HUES48 (cell line): Measurements from ENCODE around the gene GYS2.
"Not testable (repeated sequence)": the region's sequence is repeated elsewhere in the genome, so short reads cannot be mapped to it uniquely, and the experiment has no call there.

Experiments
- H3K27ac ChIP-seq: one replicate; pipeline ENCODE4 v1.7.0; 2013; ENCODE audit warnings: low read depth, low read length, inconsistent platforms
- H3K27me3 ChIP-seq: 2 replicates; pipeline ENCODE4 v1.6.1; 2013; ENCODE audit warnings: mild to moderate bottlenecking, low read length; ENCODE audit not compliant: control insufficient read depth, insufficient read depth
- H3K36me3 ChIP-seq: 2 replicates; pipeline ENCODE4 v1.6.1; 2013; ENCODE audit warnings: low read length; ENCODE audit not compliant: control insufficient read depth, insufficient read depth
- H3K4me1 ChIP-seq: 2 replicates; pipeline ENCODE4 v1.6.1; 2013; ENCODE audit warnings: mild to moderate bottlenecking, low read length; ENCODE audit not compliant: control insufficient read depth, insufficient read depth
- H3K4me3 ChIP-seq: 2 replicates; pipeline ENCODE4 v1.5.1; 2013; ENCODE audit warnings: mild to moderate bottlenecking, low read depth, low read length
- H3K9ac ChIP-seq: 2 replicates; pipeline ENCODE4 v1.6.1; 2013; ENCODE audit warnings: mild to moderate bottlenecking, low read depth, low read length, moderate library complexity
- H3K9me3 ChIP-seq: 2 replicates; pipeline ENCODE4 v1.6.1; 2013; ENCODE audit warnings: low read length; ENCODE audit not compliant: control insufficient read depth, insufficient read depth

The GYS2 gene

GRCh38 chr12:21604245-21605101 is at the start of gene GYS2:
Gene GYS2, minus strand, starts transcription at chr12:21604847. Its CDS starts 255 bp downstream, at chr12:21604592.
- Histone ChIP-seq H3K27me3 (no peaks in the 10 kb centered on the region), H3K9me3 (no peaks in the 10 kb centered on the region), H3K4me1 (peaks cover 5% of the 10 kb centered on the region; the same call in 1 of the 2 replicates), H3K27ac (no peak within 1 kb of the TSS), H3K4me3 (no peak within 1 kb of the TSS), H3K9ac (no peak within 1 kb of the TSS), H3K36me3 (no peaks in the 10 kb centered on the region)

GRCh38 chr12:21651821-21652220 is 47.2 kb upstream of the GYS2 start:
- H3K4me1 ChIP-seq: peaks cover 43% of the 10 kb centered on the region
- no peak overlapping the region for H3K9ac ChIP-seq
- no peaks in the 10 kb centered on the region for H3K27me3 ChIP-seq
- peaks cover 93% of the 10 kb centered on the region for H3K36me3 ChIP-seq
- H3K4me3 ChIP-seq: no peak overlapping the region
- no peaks in the 10 kb centered on the region for H3K9me3 ChIP-seq
- H3K27ac ChIP-seq: no peak overlapping the region

DNA sequence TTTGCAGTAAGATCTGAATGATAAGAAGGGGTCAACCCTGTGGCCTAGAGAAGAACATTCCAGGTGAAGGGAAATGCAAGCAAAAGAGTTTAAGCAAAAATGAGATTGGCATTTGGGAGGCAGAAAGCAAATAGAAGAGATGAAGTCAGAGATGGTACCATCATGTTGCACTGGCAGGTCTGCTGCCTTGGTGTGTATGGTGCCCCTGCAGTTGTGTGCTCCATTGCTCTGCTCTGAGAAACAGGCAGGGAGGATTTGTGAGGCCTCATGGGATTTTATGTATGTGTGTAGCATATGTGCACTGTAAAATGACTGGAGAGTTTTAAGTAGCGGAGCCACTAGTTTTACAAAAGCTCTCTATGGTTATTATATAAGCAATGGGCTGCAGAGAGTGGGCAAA is 46.4 kb upstream of the GYS2 start:
- H3K27me3 ChIP-seq: no peaks in the 10 kb centered on the region
- H3K4me1 ChIP-seq: peaks cover 50% of the 10 kb centered on the region
- no peak overlapping the region for H3K9ac ChIP-seq
- no peaks in the 10 kb centered on the region for H3K9me3 ChIP-seq
- peaks cover 98% of the 10 kb centered on the region for H3K36me3 ChIP-seq
- no peak overlapping the region for H3K4me3 ChIP-seq
- no peak overlapping the region for H3K27ac ChIP-seq

DNA sequence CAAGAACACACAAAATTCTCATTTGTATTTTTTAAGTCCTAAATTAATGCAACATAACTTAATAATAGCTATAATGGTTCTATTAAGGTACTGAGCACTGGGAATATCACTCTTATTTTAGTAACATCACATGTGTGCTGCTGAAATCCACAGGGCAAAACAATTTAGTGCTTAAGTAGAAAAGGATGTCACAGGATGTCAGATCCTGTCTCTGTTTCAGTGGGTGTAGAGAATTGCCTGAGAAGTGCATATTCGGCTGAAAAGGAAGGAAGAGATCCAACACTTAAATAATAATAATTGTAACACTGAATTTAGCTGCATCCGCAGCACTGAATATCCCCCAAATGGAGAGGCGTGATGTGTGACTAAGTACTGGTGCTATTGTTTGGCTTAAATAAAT is 44.4 kb upstream of the GYS2 start:
- Histone ChIP-seq H3K36me3 (peaks cover 98% of the 10 kb centered on the region), H3K27ac (no peak overlapping the region), H3K27me3 (no peaks in the 10 kb centered on the region), H3K9ac (no peak overlapping the region), H3K4me3 (no peak overlapping the region), H3K4me1 (peaks cover 54% of the 10 kb centered on the region), H3K9me3 (no peaks in the 10 kb centered on the region)

GRCh38 chr12:21648378-21648777 is 43.7 kb upstream of the GYS2 start:
- H3K27ac ChIP-seq: no peak overlapping the region
- peaks cover 54% of the 10 kb centered on the region for H3K4me1 ChIP-seq
- peaks cover 98% of the 10 kb centered on the region for H3K36me3 ChIP-seq
- no peak overlapping the region for H3K4me3 ChIP-seq
- no peaks in the 10 kb centered on the region for H3K27me3 ChIP-seq
- H3K9me3 ChIP-seq: no peaks in the 10 kb centered on the region
- no peak overlapping the region for H3K9ac ChIP-seq

DNA sequence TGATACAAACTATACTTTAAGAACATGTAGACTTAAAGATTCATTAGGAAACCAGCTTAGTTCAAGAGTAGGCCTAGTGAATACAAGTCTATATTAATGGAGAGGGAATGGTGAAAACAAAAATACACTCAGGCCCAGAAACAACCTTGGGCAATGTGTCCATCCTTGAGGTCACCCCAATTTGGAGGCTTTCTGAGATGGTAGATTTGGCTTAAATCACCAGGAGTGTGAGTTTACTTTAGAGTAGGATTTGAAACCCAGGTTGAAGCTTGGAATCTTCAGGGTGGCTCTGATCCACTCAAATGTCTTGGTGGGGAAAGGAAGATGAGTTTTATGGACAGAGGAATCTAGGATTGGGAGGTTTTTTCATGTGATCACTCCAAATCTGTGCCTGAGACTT is 42.5 kb upstream of the GYS2 start:
- Histone ChIP-seq H3K36me3 (peaks cover 98% of the 10 kb centered on the region), H3K9me3 (no peaks in the 10 kb centered on the region), H3K9ac (no peak overlapping the region), H3K27me3 (no peaks in the 10 kb centered on the region), H3K4me1 (peaks cover 47% of the 10 kb centered on the region), H3K27ac (peak overlapping the region; percentile 32), H3K4me3 (no peak overlapping the region)

GRCh38 chr12:21645041-21645500 is 40.4 kb upstream of the GYS2 start:
- peaks cover 98% of the 10 kb centered on the region for H3K36me3 ChIP-seq
- H3K4me3 ChIP-seq, H3K27me3 ChIP-seq, H3K9me3 ChIP-seq, H3K9ac ChIP-seq: not testable (repeated sequence)
- peak overlapping the region; percentile 69 for H3K27ac ChIP-seq
- H3K4me1 ChIP-seq: peaks cover 36% of the 10 kb centered on the region

DNA sequence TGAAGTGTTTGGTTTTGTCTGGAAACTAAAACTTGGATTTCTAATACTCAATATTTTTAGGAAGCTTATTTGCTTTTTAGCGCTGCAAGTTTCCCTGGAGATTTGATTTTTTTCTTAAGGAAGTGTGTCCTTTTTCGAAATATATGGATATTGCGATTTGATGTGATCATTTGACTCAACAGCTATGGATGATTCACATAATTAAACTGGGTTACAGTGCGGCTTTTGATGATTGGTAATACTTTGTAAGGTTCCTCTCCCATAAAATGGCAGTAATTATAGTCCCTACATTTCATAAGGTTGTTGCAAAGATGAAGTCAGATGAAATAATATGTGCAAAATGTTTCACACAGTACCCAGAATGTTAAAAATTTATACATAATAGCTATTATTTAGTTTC is 39.9 kb upstream of the GYS2 start:
- Histone ChIP-seq H3K36me3 (peaks cover 98% of the 10 kb centered on the region), H3K27ac (peak overlapping the region; percentile 46), H3K9ac (no peak overlapping the region)

DNA sequence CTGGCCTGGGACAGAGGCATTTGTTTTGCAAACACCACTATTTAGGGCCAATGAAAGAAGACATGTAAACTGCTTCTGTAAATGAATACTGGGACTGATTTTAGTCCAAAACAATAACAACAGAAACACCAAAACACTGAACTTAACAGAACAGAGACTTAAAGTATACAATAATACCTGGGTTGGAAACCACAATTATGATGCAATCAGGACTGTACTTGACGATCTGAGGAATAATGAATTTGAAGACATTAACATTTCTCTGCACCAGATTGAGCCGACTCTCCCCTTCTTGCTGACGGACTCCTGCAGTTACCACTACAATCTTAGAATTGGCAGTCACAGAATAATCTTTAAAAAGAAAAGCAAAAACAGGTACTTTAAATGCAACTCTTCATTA is 39.1 kb upstream of the GYS2 start:
- H3K9ac ChIP-seq: no peak overlapping the region
- H3K4me1 ChIP-seq: peaks cover 30% of the 10 kb centered on the region

More for the DNA sequence above, 39.9 kb upstream of the GYS2 start:
- no peaks in the 10 kb centered on the region for H3K9me3 ChIP-seq
- peaks cover 36% of the 10 kb centered on the region for H3K4me1 ChIP-seq
- no peak overlapping the region for H3K4me3 ChIP-seq
- no peaks in the 10 kb centered on the region for H3K27me3 ChIP-seq

GRCh38 chr12:21642707-21643389 is 38.2 kb upstream of the GYS2 start:
- Histone ChIP-seq H3K4me3 (no peak overlapping the region), H3K9ac (no peak overlapping the region), H3K9me3 (no peaks in the 10 kb centered on the region), H3K4me1 (peaks cover 23% of the 10 kb centered on the region), H3K27me3 (no peaks in the 10 kb centered on the region), H3K36me3 (peaks cover 98% of the 10 kb centered on the region), H3K27ac (peak overlapping the region; percentile 24)

More for the DNA sequence above, 39.1 kb upstream of the GYS2 start:
- H3K36me3 ChIP-seq: peaks cover 98% of the 10 kb centered on the region
- H3K4me3 ChIP-seq: no peak overlapping the region
- H3K27me3 ChIP-seq: no peaks in the 10 kb centered on the region
- no peaks in the 10 kb centered on the region for H3K9me3 ChIP-seq
- H3K27ac ChIP-seq: peak overlapping the region; percentile 52
